Left cardiac atrium (tissue), 4 donors: Measurements from ENCODE around the gene PAX6. TPM values are rescaled to one million over a fixed set of nuclear protein-coding genes. Genes with fewer than 3 reads are reported as not detected.

ENCODE experiments used
- ATAC-seq, 2 donors: fragments of 200-7000 bp; cut with Tn5 transposase; one replicate each; pipeline ENCODE4 v1.9.1; 2020; ENCODE audit warnings: mild to moderate bottlenecking in 2 of 2, moderate library complexity in 2 of 2
- DNase-seq: peaks from one replicate; pipeline ENCODE4 v3.0.0-alpha.2; 2020
- intact Hi-C, 2 donors: fragments of 100-400 bp; cut with DNase I; formaldehyde crosslinking; loops; one replicate each; pipeline versions ENCODE4 v1.14.1 to v1.15.1; 2022 to 2023
- total RNA-seq, 2 donors: library from RNA; stranded (reverse); fragmentation: NEBNext Ultra II Directional; extraction: Animal tissue kit (Norgen Biotek cat#: 25700); gene quantifications; one replicate each; pipeline ENCODE4 v1.2.1, GENCODE V29; 2021
- donor health status: DM: no; HTN: yes; CAD: no.
- donor health status: DM: no; HTN: yes; CAD: no; lungs with severe emphysema.
- donor health status: DM: yes; HTN: yes; CAD: no.
- donor health status: Dilated cardiomyopathy.

Gene PAX6
- total RNA-seq, 2 donors from 2014 or later: not detected

DNA sequence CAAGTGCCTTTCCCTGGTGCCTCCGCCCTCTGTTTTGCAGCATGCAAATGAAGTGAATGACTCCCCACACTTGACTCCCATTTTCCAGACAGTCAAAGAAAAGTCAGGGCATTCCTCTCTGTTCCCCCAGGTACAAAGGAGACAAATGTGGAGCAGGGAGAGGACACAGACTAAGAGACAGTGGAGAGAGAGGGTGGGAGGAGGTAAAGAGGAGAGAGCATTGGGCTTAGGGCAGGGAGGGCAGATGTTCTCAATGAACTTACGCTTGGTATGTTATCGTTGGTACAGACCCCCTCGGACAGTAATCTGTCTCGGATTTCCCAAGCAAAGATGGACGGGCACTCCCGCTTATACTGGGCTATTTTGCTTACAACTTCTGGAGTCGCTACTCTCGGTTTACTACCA is 9.8 kb downstream of the PAX6 start:
- DNase-seq: no peak
- no peak for ATAC-seq
- intact Hi-C loops: no loop called here

DNA sequence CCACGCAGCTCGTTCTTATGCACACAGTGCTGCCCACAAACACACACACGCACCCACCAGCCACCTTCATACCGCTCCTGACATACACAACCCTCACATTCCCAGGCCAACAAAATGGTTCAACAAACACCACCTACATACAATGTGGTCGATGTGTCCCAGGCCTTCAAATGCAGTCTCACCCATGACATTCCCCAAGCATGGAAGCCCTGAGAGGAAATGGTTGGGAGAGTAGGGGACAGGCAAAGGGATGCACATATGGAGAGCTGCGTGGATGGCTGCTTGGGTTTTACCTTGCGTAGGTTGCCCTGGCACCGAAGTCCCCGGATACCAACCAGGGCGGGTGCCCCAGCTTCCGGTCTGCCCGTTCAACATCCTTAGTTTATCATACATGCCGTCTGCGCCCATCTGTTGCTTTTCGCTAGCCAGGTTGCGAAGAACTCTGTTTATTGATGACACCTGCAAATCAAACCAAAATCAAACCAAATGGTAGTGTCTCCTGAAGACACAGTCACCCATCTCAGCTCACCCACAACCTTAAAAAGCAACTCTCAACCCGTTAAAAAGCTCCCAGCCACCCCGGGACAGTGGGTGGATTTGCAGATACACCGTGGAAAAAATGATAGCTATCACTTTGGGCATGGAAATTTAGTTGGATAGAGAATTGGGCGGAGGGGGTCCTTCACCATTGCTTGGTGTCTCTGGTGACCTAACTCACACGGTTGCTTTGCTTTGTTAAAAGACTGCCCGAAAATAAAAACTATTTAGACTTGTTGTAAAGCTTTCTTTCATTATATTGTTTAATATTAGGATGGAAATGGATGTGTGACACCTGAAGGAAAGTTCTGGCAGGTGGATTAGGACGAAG is 10.5 kb downstream of the PAX6 start:
- intact Hi-C loops: no loop called here
- ATAC-seq: no peak
- DNase-seq: no peak

DNA sequence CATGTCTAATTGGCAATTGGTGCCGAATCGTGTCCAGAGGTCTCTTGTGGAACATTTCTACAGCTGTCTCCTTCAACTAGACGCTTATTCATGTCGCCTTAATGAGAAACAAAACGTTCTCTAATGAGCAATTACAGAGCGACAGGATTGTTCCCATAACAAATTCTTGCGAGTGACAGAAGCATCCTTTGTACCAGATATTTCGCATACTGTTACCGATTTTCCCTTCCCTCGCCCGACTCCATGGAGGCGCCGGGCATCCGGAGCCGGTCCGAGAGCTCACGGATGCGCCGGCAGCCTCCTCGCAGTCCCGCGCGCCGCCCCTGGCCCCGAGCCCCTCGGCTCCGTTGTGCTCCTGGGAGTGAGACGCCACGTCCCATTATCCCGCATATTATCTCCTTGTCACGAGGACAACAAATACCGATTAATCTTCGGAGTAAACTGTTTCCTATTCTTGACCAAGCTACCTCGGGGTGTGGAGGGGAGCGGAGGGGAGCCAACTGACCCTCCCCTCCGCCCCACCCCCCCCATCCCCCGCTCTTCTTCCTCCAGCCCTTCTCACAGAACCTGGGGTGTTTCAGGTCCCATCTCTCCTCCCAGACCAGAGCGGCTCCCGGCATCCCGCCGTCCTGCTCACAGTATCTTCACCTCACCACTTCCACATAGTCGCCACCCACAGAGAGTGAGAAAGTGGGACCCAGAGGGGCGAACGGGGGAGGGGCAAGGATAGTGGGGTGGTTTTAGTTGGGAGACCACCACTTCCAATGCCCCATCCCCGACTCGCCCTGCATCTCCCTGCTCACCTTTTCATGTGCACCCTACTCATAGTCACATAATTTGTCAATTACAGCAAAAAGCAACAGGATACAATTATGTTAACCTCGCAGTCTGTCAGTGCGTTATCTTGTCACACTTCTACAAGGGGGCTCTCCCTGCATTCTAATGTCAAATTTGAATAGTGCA is 11.4 kb downstream of the PAX6 start:
- intact Hi-C loops: no loop called here
- no peak for DNase-seq
- ATAC-seq: no peak

DNA sequence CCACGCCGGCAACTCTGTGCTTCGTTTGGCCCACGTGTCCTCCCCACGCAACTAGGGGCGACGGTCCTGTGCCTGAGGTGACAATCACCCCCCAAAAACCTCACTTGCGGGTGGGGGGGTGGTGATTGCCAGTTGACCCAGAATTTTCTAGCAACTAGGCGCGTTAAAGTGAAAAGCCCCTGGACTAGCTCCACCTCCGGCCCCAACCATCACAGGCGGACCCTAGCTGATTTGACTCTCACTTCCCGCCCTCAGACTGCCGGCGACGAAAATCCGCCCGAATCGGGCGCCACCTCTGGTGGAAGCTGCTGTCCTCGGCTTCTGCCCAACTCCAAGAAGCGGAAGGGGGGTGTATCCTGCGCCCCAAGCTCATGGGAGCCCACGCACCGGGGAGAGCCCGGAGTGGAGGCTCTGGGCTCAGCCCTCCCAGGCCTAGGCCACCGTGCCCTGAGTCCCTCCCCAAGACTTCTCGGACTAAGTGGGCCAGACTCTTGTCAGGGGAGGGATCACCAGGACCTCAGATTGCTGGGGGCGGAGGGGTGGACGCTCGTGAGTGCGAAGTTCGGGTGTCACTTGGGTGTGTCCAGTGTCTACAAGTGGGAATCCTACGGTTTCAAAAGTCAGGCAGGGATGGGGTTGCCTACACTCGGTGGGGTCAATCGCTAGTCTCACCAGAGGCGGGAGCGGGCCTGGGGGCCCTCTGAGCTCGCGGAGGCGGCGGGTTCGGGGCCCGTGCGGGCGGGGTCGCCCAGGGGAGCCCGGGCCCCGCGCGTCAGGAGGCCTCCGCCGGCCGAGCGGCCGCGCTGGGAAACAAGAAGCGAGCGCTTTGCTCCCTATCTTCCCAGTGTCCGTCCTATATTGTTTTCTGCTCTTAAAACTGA is 12.3 kb downstream of the PAX6 start:
- DNase-seq (no peak), ATAC-seq (peak in 1 of 2 donors; percentile 35)
- intact Hi-C loops: no loop called here

DNA sequence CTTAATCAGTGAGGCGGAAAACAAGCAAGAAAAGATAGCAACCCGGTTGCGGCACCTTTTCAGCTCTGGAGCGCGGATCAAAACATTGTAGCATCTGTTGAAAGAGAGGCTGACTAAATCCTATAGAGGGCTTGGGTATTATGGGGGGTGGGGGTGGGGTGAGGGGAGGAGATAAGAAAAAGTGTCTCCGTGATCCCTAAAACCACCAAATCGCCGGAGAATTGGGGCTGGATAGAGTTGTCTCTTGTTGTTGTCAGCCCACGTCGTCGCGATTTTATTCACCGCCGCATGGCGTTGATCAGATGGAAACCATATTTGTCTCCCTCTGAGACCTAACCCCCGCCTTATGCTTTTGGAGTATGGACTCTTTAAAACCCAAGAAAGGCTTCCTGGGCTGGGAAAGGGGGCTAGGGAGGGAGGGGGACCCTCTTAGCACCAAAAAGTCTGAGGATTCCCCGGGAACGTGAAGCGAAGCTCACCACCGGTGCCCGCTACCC is 13.0 kb downstream of the PAX6 start:
- ATAC-seq (no peak), DNase-seq (no peak)
- intact Hi-C loops: no loop called here

DNA sequence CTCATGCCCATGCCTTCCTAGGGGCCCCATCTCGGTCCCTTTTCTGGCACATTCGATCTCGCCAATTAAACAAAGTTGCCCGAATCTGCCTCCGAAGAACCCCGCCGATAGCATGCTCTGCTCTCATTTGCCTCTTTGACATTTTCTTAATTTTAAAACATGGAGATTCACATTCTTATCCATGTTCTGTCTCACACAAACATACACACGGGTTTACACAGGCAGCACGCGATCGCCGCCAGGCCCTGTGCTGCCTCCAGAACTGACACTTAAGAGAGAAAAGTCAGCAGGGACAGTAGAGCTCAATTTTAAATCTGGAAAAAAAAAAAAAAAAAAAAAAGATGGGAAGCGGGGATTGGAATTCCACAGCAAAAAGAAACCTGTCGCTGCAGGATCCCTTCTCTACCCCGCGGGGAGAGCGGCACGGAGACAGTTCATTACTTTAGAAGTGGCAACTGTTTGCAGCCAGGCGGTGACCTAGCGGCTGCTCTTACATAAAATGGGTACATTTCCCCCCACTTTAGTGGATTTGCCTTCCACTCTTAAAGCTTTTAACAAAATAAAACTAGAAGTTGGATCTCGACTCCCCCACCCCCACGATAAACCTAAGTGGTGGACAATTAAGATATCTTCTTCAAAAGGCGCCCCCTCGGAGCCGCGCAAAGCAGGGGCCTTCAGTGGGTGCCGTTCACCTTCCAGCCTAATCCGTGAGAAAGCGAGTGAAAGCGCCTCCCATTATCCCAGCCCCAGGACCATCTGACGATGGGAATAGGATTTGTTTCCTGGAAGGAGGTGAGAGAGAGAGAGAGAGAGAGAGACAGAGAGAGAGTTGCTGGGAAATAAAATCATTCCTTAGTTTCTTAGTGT is 13.7 kb downstream of the PAX6 start:
- intact Hi-C loops: no loop called here
- ATAC-seq (no peak), DNase-seq (no peak)

DNA sequence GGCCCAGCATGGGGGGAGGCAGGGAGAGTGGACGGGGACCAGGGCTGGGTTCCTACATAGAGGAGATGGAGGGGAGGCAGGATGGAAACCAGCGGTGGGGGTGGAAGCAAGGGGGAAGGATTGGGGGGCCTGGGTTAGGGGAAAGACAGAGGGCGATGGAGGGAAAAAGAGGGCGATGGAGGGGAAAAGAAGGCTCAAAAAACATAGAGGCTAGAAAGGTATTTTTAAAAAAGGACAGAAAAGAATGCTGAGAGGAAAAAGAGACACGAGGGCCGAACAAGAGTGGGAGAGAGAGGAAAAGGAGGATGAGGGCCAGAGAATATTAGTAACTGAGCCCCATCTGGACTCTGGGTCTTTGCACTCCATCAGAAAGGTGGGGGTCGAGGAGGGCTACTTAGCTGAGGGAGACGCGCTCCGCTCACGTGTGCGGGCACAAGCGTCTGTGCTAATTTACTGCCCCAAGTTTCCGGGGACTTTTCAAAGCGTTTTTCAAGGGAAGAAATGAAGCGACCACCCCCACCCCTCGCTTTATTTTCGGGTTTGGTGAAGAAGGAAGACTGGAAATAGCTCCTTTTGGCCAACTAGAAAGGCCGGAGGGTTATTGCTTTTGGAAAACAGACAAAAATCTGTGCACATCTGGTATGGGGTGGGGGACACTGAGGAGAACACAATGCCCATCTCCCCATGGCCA is 14.5 kb downstream of the PAX6 start:
- intact Hi-C loops: no loop called here
- no peak for DNase-seq
- ATAC-seq: no peak

DNA sequence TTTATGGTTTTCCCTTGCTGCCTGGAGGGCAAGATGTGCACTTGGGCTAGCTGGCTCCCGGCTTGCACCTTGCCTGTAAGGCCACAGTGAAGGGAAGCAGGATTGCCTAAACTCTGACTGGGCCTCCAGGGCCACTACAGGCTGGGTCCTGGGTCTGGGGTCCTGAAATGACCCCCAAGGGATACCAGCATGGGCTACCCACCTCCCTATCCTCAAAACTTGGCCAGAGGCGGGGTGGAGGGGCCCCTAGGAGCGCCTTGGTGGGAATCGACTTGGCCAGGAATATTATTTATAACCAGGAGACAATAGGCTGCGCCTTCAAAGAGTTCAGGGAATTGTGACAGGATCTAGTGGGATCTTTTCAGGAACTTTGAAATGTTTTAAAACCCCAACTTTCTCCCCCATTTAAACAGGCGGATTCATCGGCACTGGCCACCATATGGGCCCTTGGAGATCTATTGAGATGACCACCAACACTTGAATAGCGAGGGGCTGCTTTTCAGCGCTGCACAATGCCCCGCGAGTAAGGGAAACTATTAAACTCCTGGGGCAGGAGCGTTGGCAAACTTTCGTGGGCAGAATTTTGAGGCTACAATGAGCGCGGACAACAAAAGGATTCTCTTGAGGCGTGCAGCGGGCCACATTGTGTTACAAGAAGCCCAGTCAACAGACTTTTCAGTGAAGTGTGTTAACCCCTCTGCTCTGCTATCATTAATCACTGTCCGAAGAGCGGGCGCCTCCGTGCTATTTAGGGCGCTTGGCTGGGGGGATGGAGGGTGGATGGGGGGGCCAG is 15.2 kb downstream of the PAX6 start:
- DNase-seq: no peak
- intact Hi-C loops: no loop called here
- ATAC-seq: no peak

DNA sequence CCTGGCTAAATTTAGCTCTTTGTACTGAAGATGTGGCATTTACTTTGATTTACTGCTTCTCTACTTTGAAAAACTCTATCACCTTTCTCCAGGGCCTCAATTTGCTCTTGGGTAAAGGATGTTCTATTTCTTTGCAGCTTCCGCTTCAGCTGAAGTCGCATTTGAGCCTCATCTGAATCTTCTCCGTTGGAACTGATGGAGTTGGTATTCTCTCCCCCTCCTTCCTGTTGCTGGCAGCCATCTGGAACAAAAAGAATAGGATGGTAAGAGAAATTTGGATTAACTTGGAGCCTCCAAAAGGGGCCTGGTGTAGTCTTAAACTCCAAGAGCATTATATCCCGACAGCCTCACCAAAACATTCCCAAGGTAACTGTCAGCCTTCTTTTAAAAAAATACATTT is 16.6 kb downstream of the PAX6 start:
- ATAC-seq: no peak

DNA sequence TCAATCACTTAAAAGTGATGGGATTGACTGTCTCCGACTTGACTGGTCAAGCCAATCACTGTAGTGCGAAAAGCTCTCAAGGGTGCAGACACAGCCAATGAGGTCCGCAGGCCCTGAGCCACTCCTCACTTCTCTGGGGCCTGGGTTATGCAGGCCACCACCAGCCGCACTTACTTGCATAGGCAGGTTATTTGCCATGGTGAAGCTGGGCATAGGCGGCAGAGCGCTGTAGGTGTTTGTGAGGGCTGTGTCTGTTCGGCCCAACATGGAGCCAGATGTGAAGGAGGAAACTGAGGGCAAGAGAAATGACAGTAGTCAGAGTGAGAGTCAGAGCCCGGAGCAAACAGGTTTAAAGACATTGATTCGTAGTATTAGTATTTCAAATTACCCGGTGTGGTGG is 17.9 kb downstream of the PAX6 start:
- ATAC-seq: no peak
- DNase-seq: no peak
- intact Hi-C loops: no loop called here

More for the DNA sequence above, 16.6 kb downstream of the PAX6 start:
- no peak for DNase-seq
- intact Hi-C loops: no loop called here

DNA sequence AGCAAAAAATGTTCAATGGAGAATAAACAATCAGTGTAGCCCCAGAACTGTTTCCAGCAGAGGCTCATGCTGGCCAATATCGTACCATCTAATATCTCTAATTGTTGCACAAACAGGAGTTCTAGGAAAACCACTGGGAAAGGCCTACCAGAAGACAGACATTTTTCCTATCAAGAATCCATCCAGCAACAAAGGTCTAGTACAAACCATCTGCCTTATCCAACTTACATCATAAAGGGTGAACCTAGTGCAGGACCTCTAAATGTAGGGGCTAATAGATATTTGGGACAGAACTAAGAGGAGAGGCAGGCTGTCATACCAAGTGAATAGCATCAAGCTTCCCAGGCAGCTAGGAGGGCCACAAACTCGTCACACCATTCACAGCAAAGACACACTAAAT is 18.7 kb downstream of the PAX6 start:
- no peak for DNase-seq
- ATAC-seq: no peak
- intact Hi-C loops: no loop called here

DNA sequence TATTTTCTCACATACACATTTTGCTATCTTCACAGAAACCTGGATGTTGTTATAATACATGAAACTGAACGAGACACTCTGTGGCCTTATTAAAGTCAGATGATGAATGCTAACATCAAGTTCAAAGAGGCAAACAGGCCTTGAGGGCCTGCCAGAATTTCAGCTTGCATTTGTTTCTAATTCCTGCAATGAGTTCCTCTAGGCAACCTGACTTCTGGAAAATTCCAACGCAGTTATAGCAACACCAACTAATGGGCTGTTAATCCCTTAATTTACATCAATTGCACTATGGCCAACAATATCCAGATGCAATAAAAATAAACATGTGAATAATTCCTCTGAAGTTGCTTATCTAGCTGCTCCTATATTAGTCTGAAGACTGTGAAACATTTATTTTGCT is 19.1 kb downstream of the PAX6 start:
- intact Hi-C loops: no loop called here
- no peak for ATAC-seq
- no peak for DNase-seq

DNA sequence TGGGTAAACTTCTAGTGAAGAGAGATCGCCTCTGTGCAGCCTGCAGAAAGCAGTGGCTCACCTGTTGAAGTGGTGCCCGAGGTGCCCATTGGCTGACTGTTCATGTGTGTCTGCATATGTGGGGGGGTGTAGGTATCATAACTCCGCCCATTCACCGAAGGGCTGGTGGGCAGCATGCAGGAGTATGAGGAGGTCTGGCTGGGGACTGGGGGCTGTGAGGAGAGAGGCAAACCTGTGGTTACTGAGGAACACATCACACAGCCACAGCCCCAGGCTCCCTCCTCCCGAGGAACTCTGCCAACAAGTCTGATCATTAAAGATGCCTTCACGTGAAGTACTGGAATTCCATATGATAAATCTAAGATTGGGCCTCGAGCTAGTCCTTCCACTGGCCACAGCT is 20.5 kb downstream of the PAX6 start:
- intact Hi-C loops: no loop called here
- DNase-seq (no peak), ATAC-seq (no peak)

DNA sequence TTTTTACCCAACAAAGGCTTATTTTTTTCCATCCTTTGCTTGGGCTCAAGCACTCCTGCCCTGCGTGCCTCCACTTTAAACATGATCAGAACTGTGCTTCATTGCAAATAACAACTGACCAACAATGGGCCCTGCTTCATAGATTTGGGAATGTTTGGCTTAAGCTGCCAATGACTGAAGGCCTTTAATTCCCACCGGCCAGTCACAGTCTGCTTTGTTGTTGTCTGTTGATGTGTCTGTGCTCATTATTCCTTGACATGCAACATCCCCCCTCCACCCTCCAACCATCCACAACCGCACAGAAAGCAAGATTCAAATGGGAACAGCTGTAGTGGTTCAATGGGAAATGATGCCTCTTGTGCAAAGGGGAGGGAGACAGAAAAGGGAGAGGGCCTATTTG is 23.0 kb downstream of the PAX6 start:
- no peak for DNase-seq
- intact Hi-C loops: no loop called here
- ATAC-seq: no peak

DNA sequence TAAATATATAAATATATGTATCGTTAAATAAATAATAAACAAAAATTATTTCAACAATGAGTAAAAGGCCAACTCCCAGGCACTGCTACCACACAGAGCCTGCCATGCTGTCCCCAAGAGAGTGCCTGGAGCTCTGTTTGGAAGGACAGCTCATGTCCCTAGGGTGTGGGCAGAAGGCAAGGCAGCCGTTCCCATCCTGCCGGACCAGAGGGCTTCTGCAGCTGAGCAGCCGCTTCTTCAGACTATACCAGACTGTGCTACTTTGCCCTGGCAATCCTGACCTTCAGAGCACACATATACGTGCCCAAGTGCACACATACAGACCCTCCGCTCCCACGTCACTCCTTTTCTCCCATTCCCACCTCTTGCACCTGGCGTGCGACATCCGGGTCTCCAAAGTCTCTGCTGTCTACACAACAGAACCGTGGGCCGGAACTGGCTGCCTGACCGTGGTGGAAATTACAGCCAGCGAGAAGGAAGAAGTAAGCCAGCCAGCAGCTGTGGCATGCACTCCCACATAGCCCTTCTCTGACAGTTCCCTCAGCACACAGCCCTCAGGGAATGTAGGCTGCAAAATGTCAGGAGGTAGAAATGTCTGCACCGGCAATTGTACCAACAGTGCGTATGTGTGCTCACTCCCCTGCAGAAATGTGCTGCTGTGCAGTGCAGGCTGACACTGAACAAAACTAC is 24.0 kb downstream of the PAX6 start:
- intact Hi-C loops: no loop called here
- ATAC-seq: no peak
- DNase-seq: no peak

DNA sequence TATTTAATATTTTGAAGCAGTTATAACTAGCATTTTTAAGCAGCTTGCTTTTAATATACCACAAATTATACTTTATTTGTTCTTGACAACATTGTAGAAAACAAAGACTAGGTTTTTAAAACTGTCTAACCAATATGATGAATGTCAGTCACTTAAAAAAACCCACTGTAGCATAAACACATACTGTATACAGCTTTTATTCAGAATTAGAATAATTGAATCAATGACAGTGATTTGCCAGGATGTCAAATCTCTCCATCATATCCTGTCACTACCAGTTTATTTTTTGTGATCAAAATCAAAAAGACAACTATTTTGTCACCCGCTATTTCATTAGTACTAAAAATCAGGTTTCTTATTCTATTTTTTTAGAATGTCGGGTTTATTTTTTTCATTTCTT is 26.5 kb downstream of the PAX6 start:
- intact Hi-C loops: no loop called here
- no peak for DNase-seq

More for the DNA sequence above, 26.5 kb downstream of the PAX6 start:
- no peak for ATAC-seq
